GM19240 (cell line): ENCODE data around the gene CYTH2.

ENCODE experiments used
- DNase-seq: peaks from one replicate; pipeline ENCODE4 v3.0.0; 2011; ENCODE audit warnings: low spot score; ENCODE audit not compliant: insufficient read length

Gene CYTH2

DNA sequence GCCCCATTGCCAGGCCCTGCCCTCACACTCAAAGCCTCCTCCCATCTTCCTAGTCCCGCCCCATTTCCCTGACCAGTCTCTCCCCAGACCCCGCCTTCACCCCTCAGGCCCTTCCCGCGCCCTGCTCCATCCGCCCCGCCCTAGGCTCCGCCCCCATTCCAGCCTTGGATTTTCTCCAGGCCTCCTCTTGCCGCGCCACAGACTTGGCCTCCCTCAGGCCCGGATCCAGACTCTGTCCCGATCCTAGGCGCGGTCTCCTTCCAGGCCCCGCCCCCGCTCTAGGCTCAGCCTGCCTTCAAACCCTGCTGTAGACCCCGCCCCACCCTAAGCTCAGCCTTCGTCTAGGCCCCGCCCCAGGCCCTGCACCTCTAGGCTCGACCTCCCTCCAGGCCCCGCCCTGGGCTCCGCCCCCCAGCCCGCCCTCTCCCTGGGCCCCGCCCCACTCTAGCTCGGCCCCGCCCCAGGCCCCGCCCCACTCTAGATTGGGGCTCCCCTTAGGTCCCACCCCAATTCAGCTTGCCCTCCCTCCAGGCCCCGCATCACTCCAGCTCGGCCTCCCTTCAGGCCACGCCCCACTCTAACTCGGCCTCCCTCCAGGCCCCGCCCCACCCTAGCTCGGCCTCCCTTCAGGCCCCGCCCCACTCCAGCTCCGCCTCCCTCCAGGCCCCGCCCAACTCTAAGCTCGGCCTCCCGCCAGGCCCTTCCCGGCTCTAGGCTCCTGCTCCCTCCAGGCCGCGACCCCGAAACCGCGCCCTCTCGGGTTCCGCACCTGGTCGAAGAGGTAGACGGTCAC, 24.0 kb downstream of the CYTH2 start:
- DNase-seq, result peak; percentile 94

DNA sequence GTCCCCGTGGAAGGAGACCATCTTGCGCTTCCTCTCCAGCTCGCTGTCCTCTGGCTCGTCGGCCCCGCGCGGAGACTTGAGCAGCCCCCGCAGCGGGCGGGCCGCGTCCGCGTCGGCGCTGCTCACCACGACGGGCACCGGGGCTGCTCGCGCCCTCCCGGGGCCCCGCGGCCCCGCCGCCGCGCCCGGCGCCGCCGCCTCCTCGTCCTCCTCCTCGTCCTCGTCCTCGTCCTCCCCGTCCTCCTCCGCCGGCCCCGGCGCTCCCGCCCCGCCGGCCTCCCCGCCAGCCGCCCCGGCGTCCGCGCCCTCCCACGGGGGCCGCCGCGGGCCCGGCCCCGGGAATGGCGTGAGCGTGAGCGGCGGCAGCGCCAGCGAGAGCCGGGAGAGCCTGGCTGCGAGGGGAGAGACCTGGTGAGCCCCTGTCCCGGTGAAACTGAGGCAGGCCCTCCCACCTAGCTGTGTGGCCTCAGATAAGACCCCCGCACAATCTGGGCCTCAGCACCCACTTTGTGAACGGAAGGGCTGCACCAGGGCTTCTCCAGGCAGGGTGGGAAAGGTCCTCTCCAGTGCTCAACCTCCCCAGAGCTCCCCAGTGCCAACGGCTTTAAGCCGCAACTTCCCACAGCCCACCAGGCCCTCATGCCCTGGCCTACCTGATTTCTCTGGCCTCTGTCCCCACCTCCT, 24.7 kb downstream of the CYTH2 start:
- no peak for DNase-seq

DNA sequence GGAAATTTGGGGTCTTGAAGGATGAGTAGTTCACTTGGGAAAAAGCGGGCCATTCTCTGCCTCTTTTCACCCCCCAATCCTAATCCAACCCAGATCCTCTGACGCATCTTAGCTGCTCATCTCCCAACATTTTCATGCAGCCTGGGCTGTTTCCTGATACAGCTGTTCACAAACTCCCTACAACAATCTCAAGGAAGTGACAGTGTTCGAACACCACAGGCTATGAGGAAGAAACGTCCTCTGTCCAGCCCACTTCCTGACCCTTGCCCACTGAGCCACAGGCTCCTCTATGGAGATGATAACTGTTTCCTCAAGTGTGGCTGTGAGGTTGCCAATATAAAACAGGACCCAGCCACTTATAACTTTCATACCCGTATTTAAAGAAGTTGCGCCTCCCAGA, 26.2 kb downstream of the CYTH2 start:
- no peak for DNase-seq

DNA sequence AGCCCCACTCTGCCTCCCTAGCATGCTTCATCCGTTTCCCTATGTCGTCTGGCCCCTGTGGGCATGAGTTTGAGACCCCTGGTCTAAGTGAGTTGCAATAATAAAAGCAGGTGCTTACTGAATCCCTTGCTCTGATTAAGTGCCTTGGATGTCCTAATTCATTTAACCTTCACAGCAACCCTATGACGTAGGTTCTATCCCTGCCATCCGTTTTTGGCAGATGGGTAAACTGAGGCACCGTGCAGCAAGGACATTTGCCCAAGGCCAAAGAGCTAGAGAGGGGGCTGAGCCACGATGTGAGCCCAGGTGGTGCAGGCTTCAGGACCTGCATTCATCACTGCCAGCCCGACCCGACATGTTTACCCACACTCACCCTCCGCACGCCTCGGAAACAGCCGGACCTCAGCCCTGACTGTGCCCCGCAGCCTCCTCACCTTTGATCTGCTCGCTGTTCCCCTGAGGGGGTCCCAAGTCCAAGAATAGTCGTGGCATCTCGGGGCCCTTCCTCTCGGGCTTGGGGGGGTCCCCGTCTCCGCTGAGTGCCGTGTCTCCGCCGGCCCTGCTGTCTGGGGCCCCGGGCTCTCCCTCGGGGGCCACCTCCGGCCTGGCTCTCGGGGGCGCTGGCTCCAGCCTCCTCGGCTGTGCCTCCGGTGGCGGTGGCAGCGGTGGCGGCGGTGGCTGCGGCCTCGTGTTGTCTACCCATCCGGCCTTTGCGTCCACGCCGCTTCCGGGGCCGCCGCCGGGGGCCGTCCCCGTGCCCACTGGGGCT, 28.0 kb downstream of the CYTH2 start:
- DNase-seq, result no peak

DNA sequence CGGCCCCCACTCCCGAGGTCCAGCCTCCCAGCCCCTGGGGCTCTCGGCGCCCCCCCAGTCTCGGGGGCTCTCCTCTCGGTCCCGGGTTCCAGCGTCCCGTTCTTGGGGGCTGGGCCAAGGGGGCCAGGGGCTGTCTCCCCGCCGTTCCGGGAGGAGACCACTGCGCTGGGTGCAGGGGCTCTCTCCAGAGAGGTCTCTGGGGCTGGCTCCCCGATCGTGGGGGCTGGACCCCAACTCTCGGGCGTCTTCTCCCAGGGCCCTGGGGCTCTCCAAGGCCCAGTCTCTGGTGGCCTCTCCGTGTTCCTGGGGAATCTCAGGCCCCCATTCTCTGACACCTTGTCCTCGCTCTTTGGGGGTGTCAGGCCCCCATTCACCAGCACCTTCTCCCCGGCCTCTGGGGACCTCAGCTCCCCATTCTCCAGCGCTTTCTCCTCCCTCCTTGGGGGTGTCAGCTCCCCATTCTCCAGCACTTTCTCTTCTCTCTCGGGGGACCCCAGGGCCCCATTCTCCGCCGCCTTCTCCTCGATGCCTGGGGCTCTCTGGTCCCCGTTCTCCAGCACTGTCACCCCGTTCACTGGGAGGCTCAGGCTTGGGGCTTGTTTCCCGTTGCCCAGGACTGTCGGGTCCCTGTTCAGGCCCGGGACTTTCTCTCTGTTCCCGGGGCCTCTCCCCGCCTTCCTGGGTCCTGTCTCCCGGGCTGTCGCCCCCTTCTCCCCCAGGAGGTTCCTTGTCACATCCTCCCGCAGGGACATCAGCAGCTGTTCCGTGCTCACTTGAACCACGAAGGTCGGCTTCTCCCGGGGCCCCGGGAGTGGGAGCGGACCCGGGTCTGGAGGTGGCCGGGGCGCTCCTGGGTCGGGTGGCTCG, 28.8 kb downstream of the CYTH2 start:
- no peak for DNase-seq

DNA sequence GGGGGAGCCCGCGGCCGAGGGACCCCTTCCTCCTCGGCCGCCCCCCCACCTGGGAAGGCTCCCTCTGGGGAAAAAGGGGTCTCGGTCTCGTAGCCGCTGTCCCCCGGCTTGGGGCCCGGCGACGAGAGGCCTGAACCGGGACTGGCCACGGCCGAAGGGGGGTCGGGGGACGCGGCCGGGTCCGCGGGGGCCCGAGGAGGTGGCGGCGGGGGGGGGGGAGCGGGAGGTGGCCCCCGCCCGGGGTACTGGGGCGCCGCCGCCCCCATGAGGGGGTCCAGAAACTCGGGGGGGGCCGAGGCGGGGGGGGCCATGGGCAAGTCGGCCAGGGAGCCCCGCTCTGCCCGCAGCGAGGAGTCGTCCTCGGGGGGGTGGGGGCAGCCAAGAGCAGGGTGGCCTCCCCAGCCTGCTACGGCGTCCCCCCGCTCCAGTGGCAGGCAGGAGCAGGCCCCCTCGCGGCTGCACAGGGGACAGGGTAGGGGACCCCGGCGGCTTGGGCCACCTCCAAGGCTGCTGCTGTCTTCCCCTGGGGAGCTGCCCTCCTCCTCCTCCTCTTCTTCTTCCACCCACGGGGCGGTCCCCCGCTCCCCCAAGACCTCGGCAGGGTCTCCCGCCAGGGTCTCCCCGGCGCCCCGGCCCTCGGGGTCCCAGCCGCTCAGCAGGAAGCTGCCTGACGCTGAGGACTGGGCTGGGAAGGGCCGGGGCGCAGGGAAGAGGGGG, 29.6 kb downstream of the CYTH2 start:
- no peak for DNase-seq

DNA sequence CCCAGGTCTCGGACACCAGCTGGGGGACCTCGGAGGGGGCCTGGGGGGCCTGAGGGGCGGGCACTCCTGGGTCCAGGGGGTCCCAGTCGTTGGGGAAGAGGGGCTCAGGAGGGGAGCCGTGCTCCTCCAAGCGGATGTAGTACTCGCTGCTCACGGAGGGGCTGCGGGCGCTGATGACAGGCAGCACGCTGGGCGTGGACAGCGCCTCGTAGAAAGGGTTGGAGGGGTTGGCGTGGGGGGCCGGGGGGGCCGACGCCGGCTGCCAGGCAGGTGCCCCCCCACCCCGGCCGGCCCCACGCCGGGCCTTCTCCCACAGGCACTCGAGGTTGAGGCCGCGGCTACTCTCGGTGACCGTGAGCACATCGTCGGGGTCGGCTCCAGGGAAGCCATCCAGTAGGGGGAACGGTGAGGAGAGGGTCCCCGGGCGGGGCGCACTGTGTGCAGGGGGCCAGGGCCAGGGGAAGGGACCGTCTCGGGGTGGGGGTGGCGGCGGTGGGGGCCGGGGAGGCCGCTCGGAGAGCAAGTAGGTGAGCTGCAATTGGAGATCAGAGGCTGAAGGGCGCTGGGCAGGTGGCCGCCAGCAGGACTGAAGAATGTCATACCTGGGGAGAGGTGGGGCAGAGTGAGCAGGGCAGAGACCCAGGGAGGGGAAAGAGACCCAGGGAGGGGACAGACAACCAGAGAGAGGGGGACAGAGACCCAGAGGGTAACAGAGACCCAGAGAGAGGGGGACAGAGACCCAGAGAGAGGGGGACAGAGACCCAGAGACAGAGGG, 30.3 kb downstream of the CYTH2 start:
- no peak for DNase-seq

DNA sequence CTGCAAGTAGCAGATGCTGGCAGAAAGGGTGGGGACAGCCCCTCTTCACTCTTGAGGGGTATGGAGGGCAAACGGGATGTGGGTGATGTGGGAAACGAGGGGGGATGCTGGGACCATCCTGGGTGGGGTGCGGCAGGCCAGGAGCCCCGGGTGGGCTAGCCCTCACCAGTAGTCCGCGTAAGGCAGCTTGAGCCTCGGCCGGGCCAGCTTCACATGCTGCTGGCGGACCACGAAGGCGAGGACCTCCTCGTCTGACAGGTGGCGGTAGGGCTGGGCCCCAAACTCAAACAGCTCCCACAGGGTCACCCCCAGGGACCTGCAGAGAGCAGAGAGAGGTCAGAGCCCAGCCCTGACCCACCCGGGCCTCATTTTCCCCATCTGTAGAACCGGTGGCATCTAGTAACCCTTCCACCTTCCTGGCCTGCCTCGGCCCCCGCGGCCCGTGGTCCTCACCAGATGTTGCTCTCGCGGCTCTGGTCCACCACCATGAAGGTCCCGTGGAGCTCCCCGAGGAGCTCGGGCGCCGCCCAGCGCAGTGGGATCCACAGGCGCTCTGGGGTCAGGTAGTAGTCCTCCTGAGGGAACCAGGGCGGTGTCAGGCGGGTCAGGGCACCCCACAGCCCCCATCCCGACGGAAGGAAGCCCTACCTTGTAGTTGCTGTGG, 31.8 kb downstream of the CYTH2 start:
- no peak for DNase-seq

DNA sequence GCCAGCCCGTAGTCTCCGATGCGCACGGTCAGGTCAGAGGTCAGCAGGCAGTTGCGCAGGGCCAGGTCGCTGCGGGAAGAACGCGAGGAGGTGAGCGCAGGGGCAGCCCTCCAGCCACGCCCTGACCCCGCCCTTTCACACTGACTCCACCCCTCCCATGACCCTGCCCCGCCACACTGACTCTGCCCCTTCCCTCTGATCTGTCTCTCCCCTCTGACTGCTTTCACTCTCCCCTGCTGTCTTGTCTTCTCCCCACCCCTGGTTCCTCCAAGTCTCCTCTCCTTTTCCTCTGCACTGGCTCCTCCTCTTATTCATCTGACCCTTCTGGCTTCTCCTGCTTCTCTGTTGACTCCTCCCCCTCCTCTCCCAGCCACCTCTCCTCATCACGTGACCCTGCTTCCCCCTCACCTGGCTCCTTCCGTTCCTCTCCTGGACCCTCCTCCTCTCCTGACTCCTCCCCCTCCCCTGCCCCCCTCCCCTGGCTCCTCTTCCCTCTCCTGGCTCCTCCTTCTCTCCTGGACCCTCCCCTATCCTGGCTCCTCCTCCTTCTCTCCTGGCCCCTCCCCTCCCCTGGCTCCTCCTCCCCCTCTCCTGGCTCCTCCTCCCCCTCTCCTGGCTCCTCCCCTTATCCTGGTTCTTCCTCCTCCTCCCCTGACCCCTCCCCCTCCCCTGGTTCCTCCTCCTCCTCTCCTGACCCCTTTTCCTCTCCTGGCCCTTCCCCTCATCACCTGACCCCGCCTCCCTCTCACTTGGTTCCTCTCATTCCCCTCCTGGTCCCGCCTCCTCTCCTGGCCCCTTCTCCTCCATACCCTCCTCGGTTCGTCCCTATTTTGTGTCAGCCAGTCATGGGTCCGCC, 32.6 kb downstream of the CYTH2 start:
- peak; percentile 78 for DNase-seq

DNA sequence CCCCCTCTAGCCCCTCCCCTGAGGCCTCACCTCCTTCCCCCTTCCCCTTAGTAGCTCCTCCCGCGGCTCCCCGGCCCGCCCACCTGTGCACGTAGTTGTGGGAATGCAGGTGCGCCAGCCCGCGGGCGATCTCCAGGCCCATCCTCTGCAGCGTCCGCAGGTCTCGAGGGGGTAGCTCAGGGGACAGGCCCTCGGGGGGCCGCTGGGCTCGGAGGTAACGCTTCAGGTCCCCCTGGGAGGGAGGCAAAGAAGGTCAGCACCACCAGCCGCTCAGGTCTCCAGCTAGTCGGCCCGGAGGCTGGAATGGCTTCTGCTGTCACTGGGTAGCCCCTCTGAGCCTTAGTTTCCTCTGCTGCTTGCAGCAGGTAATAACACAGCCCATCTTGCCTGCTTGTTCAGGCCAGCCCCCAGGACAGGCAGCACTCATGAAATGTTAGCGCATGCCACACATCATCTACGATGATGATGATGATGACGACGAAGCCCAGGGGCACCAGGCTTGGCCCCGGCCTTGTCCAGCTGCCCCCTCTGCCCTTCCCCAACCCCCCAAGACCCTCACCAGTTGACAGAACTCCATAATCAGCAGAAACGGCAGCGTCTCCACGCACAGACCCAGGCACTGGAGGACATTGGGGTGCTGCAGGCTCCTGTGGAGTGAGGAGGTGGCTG, 33.3 kb downstream of the CYTH2 start:
- no peak for DNase-seq

DNA sequence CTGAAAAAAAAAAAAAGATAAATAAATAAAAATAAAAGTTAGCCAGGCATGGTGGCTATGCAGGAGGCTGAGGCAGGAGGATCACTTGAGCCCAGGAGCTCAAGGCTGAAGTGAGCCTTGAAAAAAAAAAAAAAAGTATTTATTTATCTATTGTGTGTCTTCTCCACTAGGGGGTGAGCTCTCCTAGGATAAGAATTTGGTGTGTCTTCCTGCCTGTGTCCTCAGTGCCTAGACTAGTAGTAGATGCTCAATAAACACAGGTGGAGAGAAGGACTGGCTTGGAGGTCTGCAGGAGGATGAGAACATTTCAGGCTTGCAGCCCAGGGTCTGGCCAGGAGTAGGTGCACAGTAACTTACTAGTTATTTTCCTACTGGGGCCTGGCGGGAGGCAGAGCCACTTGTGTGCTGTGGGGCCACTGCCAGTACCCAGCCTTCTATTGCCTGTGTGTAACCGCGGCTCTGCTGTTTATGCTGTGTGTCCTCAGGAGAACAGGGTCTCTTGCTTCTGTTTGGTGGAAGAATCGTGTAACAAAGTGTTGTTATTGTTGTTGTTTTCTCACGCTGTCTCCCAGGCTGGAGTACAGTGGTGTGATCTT, 37.1 kb downstream of the CYTH2 start:
- no peak for DNase-seq

DNA sequence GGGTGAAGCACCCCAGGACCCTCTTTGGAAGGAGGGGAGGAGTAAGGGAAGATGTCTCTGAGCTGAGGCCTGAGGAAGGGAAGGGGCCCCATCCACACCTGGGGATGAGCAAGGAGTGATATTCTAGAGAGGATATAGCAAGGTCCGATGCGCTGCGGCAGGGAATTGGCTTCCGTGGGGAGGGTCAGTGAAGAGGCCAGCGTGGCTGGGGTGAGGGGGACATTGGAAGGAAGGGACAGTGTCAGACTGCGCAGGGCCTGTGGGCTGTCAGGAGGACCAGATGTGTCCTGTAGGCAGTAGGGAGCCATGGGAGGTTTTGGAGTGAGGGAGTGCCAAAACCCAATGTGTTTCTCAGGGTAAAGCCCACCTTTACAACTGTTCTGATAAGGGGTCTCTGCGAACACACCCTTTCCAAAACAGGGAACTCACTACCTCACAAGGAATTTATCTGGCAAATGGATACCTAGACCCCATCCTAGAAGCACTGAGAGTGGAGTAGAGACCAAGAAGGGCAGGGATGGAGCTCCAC, 38.8 kb downstream of the CYTH2 start:
- DNase-seq, result no peak

DNA sequence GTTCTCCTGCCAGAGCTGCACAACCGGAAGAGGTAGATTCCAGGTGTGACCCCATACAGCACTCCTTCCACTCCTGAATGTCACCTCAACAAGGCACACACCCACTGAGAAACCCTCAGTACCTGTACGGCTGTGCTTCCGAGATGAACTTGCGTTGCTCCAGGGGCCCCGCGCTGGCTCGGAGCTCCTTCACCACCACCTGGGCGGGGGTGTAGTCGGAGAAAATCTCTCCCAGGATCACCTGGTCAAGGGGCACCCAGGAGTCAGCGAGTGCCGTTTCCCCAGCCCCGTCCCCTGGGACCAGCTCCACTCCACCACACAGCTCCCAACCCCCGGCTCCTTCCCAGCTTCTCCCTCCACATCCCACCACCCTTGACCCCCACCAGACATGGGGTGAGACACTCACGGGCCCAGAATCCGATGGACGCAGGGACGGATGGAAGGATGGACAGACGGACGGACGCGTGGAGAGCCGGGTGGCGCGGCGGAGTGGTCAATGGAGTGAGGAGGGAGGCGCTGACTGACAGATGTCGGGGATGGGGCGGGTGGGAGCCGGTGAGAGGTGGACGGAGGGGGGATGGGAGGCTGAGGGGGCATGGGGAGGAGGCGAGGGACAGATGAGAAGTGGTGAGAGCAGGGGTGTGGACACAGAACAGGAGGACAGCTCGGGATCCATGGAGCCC, 39.7 kb downstream of the CYTH2 start:
- DNase-seq, result no peak

DNA sequence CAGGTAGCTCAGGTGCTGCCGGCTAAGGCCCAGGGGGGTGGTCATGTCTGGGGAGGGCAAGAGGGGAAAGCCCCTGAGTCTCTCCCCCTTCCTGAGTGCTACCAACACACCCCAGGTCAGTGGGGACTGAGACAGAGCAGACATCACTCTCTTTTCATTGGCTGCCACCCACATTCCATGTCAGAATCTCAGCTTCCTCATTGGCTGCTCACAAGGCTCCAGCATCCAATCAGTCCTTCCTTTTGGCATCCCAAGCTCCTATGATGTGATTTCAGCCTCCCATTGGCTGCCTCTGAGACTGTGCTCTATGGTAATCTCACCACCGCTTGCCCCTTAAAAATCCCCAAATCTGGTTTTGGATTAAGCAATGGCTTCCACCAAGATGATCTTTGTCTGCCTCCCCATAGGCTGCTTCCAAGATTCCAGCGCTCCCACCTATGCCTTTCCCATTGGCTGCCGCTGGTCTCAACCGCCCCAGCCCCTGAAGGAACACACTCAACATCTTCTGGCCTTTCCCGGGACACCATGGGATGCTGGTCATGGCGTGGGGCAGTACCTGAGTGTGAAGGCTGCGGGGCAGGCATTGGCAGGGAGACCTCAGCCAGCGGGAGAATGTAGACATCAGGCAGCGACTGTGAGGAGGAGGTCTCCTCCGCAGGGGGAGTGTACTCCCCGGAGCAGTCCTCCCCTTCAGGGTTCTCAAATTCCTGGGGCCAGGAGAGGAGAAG, 40.5 kb downstream of the CYTH2 start:
- DNase-seq, result no peak

DNA sequence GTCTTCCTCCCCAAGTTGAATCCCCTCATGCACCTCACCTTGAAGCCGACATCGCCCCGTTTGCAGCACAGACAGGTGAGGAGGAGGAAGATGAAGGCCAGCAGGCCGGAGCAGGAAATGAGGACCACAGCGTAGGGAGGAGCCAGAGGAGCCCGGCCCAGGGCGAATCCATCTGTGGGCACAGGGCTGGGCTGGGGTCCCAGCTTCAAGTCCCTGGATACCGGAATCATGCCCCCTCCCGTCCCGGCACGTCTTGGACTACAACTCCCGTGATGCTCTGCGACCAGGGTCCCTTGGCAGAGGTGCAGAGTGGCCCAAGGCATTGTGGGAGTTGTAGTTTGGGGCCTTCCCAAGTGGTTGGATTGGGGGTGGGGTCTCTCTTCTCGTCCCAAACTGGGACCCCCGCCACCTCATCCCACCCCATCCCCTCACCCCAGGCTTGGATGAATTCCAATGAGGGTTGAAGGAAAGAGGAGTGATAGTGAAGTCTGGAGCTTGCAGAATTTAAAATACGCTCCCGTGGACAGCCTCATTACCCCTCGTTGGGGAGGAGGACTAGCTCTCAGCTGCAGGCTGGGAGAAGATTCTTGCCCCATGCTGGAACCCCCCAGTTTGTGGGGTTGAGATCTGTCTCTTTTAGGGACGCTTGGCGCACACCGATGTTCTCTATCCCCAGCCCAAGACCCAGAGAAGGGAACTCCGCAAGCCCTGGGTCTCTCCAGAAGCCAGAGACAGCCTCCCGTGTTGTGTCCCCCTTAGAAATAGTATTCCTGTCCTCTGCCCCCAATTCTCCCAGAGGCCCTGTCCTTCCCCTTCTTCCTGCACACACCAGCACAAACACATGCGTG, 41.5 kb downstream of the CYTH2 start:
- DNase-seq, result no peak
